HepG2 (cell line): ENCODE measurements around the gene ELMOD3. TPM values are rescaled to one million over a fixed set of nuclear protein-coding genes. Genes with fewer than 3 reads are reported as not detected.

Experiments
- HDAC2 ChIP-seq: sonication (generic); formaldehyde crosslinking; IDR thresholded peaks from 2 replicates; pipeline ENCODE4 v1.4.0; 2020; ENCODE audit warnings: missing genetic modification reagents
- HNF4A ChIP-seq: sonication (generic); formaldehyde crosslinking; IDR thresholded peaks from 2 replicates; pipeline ENCODE4 v1.4.0; 2020; ENCODE audit warnings: missing genetic modification reagents
- POGZ ChIP-seq: sonication (generic); formaldehyde crosslinking; IDR thresholded peaks from 2 replicates; pipeline ENCODE4 v1.4.0; 2020; ENCODE audit warnings: mild to moderate bottlenecking, missing genetic modification reagents
- RFX1 ChIP-seq: fragments of 450-650 bp; IDR thresholded peaks from 2 replicates; pipeline ENCODE4 v1.6.1; 2017
- SAP130 ChIP-seq: IDR thresholded peaks from 2 replicates; pipeline ENCODE4 v1.6.1; 2016; ENCODE audit warnings: low read depth
- ZBTB26 ChIP-seq: IDR thresholded peaks from 2 replicates; pipeline ENCODE4 v1.6.1; 2016; ENCODE audit warnings: missing compliant biosample characterization, missing genetic modification reagents, borderline replicate concordance
- ZNF142 ChIP-seq: sonication (generic); formaldehyde crosslinking; IDR thresholded peaks from 2 replicates; pipeline ENCODE4 v1.4.0; 2020; ENCODE audit warnings: missing genetic modification reagents
- ZNF296 ChIP-seq: sonication (generic); formaldehyde crosslinking; conservative IDR thresholded peaks from 2 replicates; pipeline ENCODE4 v1.5.0; 2020; ENCODE audit warnings: mild to moderate bottlenecking, missing genetic modification reagents
- ZSCAN29 ChIP-seq: sonication (generic); formaldehyde crosslinking; conservative IDR thresholded peaks from 2 replicates; pipeline ENCODE4 v1.4.0; 2020; ENCODE audit warnings: mild to moderate bottlenecking, missing genetic modification reagents
- polyA plus RNA-seq, 8 experiments: library from polyadenylated mRNA; depleted of rRNA in 3 of 8; stranded (reverse) in 7 of 8; unstranded in 1 of 8; fragments of >200 nt; fragmentation: Illumina TruSeq in 4 of 8; extraction: Trizol in 4 of 8; gene quantifications; 2 replicates each; pipeline versions ENCODE4 v1.2.1 to v1.2.3, GENCODE V29; 2011 to 2016; ENCODE audit warnings: low read depth in 4 of 8, missing spikeins in 1 of 8, mixed read lengths in 1 of 8; ENCODE audit not compliant: insufficient read depth in 1 of 8
- total RNA-seq, 5 experiments: library from RNA; depleted of rRNA; stranded (reverse); fragments of >200 nt; fragmentation: Illumina TruSeq; extraction: Trizol; gene quantifications; 2 replicates each; pipeline ENCODE4 v1.2.3, GENCODE V29; 2016; ENCODE audit warnings: low read depth in 1 of 5

Gene ELMOD3
- total and polyA plus RNA-seq, 2 of the 13 experiments (the other 11 are each of a cell fraction or from before 2014, with no cell fraction given) = 13.3 to 19.5 TPM

- TF ChIP-seq ZNF142 (CRISPR knock-in tag) = no peak
- no peak for TF ChIP-seq RFX1
- TF ChIP-seq ZBTB26 (CRISPR knock-in tag) = no peak
- no peak for TF ChIP-seq HDAC2 (CRISPR knock-in tag)
- no peak for TF ChIP-seq ZSCAN29
- no peak for TF ChIP-seq SAP130 (CRISPR knock-in tag)
- TF ChIP-seq ZNF296 (CRISPR knock-in tag) = no peak
- TF ChIP-seq HNF4A = no peak
- no peak for TF ChIP-seq POGZ (CRISPR knock-in tag)
Measured at GRCh38 chr2:85394261-85394681, 39.7 kb downstream of the ELMOD3 start (continued).
